NCI-H2029 treated with DMSO at 0.1 percent for 48 hours (cell line): ENCODE results near the gene UROC1.

ENCODE experiments used
- DNase-seq: peaks from one replicate; lab custom pipeline; 2025; lab: John Stamatoyannopoulos, UW

Gene UROC1

GRCh38 chr3:126517291-126517951 is at the start of gene UROC1:
UROC1 (minus strand) TSS chr3:126517773; CDS start chr3:126517719, 54 bp downstream.
- no peak for DNase-seq

- DNase-seq: no peak
Measured at GRCh38 chr3:126562737-126563276, 45.2 kb upstream of the UROC1 start.

- DNase-seq: no peak
Measured at GRCh38 chr3:126558336-126559071, 40.9 kb upstream of the UROC1 start, which contains the start of gene C3orf22. C3orf22 (minus strand) TSS chr3:126558932; CDS start chr3:126553390, 5,542 bp downstream.

GRCh38 chr3:126557761-126558160 is 40.2 kb upstream of the UROC1 start:
- no peak for DNase-seq

GRCh38 chr3:126557415-126557745 is 39.8 kb upstream of the UROC1 start:
- no peak for DNase-seq

GRCh38 chr3:126556637-126557414 is 39.3 kb upstream of the UROC1 start:
- no peak for DNase-seq

GRCh38 chr3:126555795-126556636 is 38.4 kb upstream of the UROC1 start:
- no peak for DNase-seq

- DNase-seq: no peak
Measured at GRCh38 chr3:126554560-126555525, 37.3 kb upstream of the UROC1 start.

GRCh38 chr3:126553284-126554084 is 35.9 kb upstream of the UROC1 start:
- DNase-seq: no peak

GRCh38 chr3:126552688-126553283 is 35.2 kb upstream of the UROC1 start:
- DNase-seq: no peak

GRCh38 chr3:126551839-126552687 is 34.5 kb upstream of the UROC1 start:
- no peak for DNase-seq

- DNase-seq: no peak
Measured at GRCh38 chr3:126551121-126551838, 33.7 kb upstream of the UROC1 start.

GRCh38 chr3:126550488-126551051 is 33.0 kb upstream of the UROC1 start:
- DNase-seq: no peak

GRCh38 chr3:126549861-126550487 is 32.4 kb upstream of the UROC1 start:
- DNase-seq: no peak

- DNase-seq: no peak
Measured at GRCh38 chr3:126548556-126549466, 31.2 kb upstream of the UROC1 start.

GRCh38 chr3:126547721-126548120 is 30.1 kb upstream of the UROC1 start:
- no peak for DNase-seq
